AG09309 (cell line): ENCODE data around the gene PIAS4.

ENCODE experiments used
- DNase-seq: peaks from one replicate; pipeline ENCODE4 v3.0.0-alpha.2; 2010; ENCODE audit warnings: low read depth
- H3K4me3 ChIP-seq: 2 replicates; pipeline ENCODE4 v1.5.1; 2011; ENCODE audit warnings: mild to moderate bottlenecking, low read depth, low read length, moderate library complexity; ENCODE audit not compliant: control insufficient read depth
- CTCF ChIP-seq: IDR thresholded peaks from 2 replicates; pipeline ENCODE4 v1.5.1; 2011; ENCODE audit warnings: mild to moderate bottlenecking, low read depth, low read length, inconsistent platforms; ENCODE audit not compliant: insufficient read depth, control insufficient read depth; ENCODE audit errors: missing control alignments

The PIAS4 gene

GRCh38 chr19:4019578-4019977 lies 12.0 kb downstream of the PIAS4 start:
- DNase-seq: no peak
- no peak overlapping the region for H3K4me3 ChIP-seq
- no peak for TF ChIP-seq CTCF

GRCh38 chr19:4023600-4024398 lies 16.3 kb downstream of the PIAS4 start:
- DNase-seq: no peak
- no peak for TF ChIP-seq CTCF
- H3K4me3 ChIP-seq: no peak overlapping the region

- TF ChIP-seq CTCF: no peak
- DNase-seq: no peak
- no peak overlapping the region for H3K4me3 ChIP-seq
Observed at GRCh38 chr19:4025317-4025716, 17.8 kb downstream of the PIAS4 start.

- no peak for TF ChIP-seq CTCF
- H3K4me3 ChIP-seq: no peak overlapping the region
- DNase-seq: no peak
Observed at GRCh38 chr19:4027146-4027545, 19.6 kb downstream of the PIAS4 start.

GRCh38 chr19:4028334-4029246 lies 21.1 kb downstream of the PIAS4 start:
- no peak for TF ChIP-seq CTCF
- no peak overlapping the region for H3K4me3 ChIP-seq
- no peak for DNase-seq

- TF ChIP-seq CTCF: no peak
Observed at GRCh38 chr19:4029247-4029614, 21.7 kb downstream of the PIAS4 start.

More at GRCh38 chr19:4029247-4029614, 21.7 kb downstream of the PIAS4 start:
- H3K4me3 ChIP-seq: no peak overlapping the region
- DNase-seq: no peak
